NOMO-1 treated with dmso at 0.1 percent for 144 hours (cell line): ENCODE results near the gene GPR132.
A peak's percentile ranks its signal among the peaks of the same experiment; 100 is the strongest.

Experiments
- DNase-seq: peaks from one replicate; lab custom pipeline; 2025; ENCODE audit not compliant: unreplicated experiment; lab: John Stamatoyannopoulos, UW

Gene GPR132

GRCh38 chr14:105063056-105063455 is 2.2 kb downstream of the GPR132 start:
- DNase-seq, result no peak

- no peak for DNase-seq
These were observed 3.2 kb downstream of the GPR132 start for GRCh38 chr14:105062048-105062433.

- DNase-seq, result no peak
These were observed 3.7 kb downstream of the GPR132 start for GRCh38 chr14:105061428-105062047.

GRCh38 chr14:105060751-105061427 is 4.3 kb downstream of the GPR132 start:
- peak; percentile 71 for DNase-seq

- no peak for DNase-seq
These were observed 5.2 kb downstream of the GPR132 start for GRCh38 chr14:105059925-105060565.

GRCh38 chr14:105059035-105059924 is 6.0 kb downstream of the GPR132 start:
- no peak for DNase-seq

GRCh38 chr14:105058521-105059034 is 6.7 kb downstream of the GPR132 start:
- DNase-seq, result no peak

- no peak for DNase-seq
These were observed 8.9 kb downstream of the GPR132 start for GRCh38 chr14:105056303-105056831.

GRCh38 chr14:105055736-105056302 is 9.4 kb downstream of the GPR132 start:
- DNase-seq, result no peak

- no peak for DNase-seq
These were observed 9.9 kb downstream of the GPR132 start for GRCh38 chr14:105055334-105055733.

GRCh38 chr14:105053996-105054395 is 11.2 kb downstream of the GPR132 start:
- no peak for DNase-seq

- no peak for DNase-seq
These were observed 11.8 kb downstream of the GPR132 start for GRCh38 chr14:105053421-105053820.

GRCh38 chr14:105052110-105052458 is 13.1 kb downstream of the GPR132 start:
- no peak for DNase-seq

- DNase-seq, result no peak
These were observed 13.8 kb downstream of the GPR132 start for GRCh38 chr14:105051182-105052109.

- no peak for DNase-seq
These were observed 14.7 kb downstream of the GPR132 start for GRCh38 chr14:105050551-105050897.

GRCh38 chr14:105049753-105050550 is 15.3 kb downstream of the GPR132 start:
- DNase-seq, result no peak

GRCh38 chr14:105047283-105048016 is 17.8 kb downstream of the GPR132 start:
- DNase-seq, result no peak

GRCh38 chr14:105046891-105047282 is 18.3 kb downstream of the GPR132 start:
- no peak for DNase-seq
